Neural cell (in vitro differentiated cells): ENCODE measurements around the gene GLTP. TPM values are rescaled to one million over a fixed set of nuclear protein-coding genes. Genes with fewer than 3 reads are reported as not detected.

Source experiments
- H2AFZ ChIP-seq: fragments of 200-600, 300-800 bp; sonication (generic), shearing (Covaris generic); 2 replicates; pipeline ENCODE4 v1.6.0; 2014; ENCODE audit warnings: low read depth, mild to moderate bottlenecking, antibody characterized with exemption, low read length, moderate library complexity
- H3F3A ChIP-seq: fragments of 200-600 bp; shearing (Covaris generic); 2 replicates; pipeline ENCODE4 v1.6.1; 2016; ENCODE audit warnings: mild to moderate bottlenecking, moderate library complexity, mixed read lengths, antibody characterized with exemption, low read length; ENCODE audit not compliant: insufficient read depth, poor library complexity, severe bottlenecking
- H3K27ac ChIP-seq: fragments of 200-600, 300-800 bp; sonication (generic), shearing (Covaris generic); 2 replicates; pipeline ENCODE4 v1.5.1; 2014; ENCODE audit warnings: mild to moderate bottlenecking, low read length, moderate library complexity
- H3K27me3 ChIP-seq: fragments of 300-800, 200-600 bp; sonication (generic), shearing (Covaris generic); 2 replicates; pipeline ENCODE4 v1.6.0; 2014; ENCODE audit warnings: mild to moderate bottlenecking, low read depth, low read length, moderate library complexity; ENCODE audit not compliant: insufficient read depth
- H3K36me3 ChIP-seq: fragments of 300-800, 200-600 bp; sonication (generic), shearing (Covaris generic); 2 replicates; pipeline ENCODE4 v1.5.1; 2014; ENCODE audit warnings: mild to moderate bottlenecking, antibody characterized with exemption, low read length, moderate library complexity; ENCODE audit not compliant: insufficient read depth
- H3K4me2 ChIP-seq: fragments of 300-800, 200-600 bp; sonication (generic), shearing (Covaris generic); 2 replicates; pipeline ENCODE4 v1.6.0; 2014; ENCODE audit warnings: mild to moderate bottlenecking, low read length
- H3K4me3 ChIP-seq: fragments of 300-800, 200-600 bp; sonication (generic), shearing (Covaris generic); 2 replicates; pipeline ENCODE4 v1.5.1; 2014; ENCODE audit warnings: mild to moderate bottlenecking, low read length, moderate library complexity
- H3K79me2 ChIP-seq: fragments of 200-600 bp; shearing (Covaris generic); replicated peaks from 2 replicates; pipeline ENCODE4 v1.6.0; 2014; ENCODE audit warnings: mild to moderate bottlenecking, low read length, moderate library complexity; ENCODE audit not compliant: insufficient read depth
- H3K9ac ChIP-seq: fragments of 300-800, 200-600 bp; sonication (generic), shearing (Covaris generic); 2 replicates; pipeline ENCODE4 v1.6.1; 2016; ENCODE audit warnings: mild to moderate bottlenecking, low read length, mixed read lengths
- H3K9me2 ChIP-seq: fragments of 200-600 bp; shearing (Covaris generic); 2 replicates; pipeline ENCODE4 v1.6.1; 2016; ENCODE audit warnings: mild to moderate bottlenecking, low read length, mixed read lengths; ENCODE audit not compliant: insufficient read depth
- H3K9me3 ChIP-seq: fragments of 200-600, 300-800 bp; sonication (generic), shearing (Covaris generic); 2 replicates; pipeline ENCODE4 v1.6.1; 2016; ENCODE audit warnings: mild to moderate bottlenecking, mixed run types, low read length, moderate library complexity, mixed read lengths
- H4K20me1 ChIP-seq: fragments of 200-600 bp; shearing (Covaris generic); 2 replicates; pipeline ENCODE4 v1.6.1; 2016; ENCODE audit warnings: mild to moderate bottlenecking, mixed run types; ENCODE audit not compliant: insufficient read depth
- CTCF ChIP-seq: fragments of 450-650 bp; IDR thresholded peaks from 2 replicates; pipeline ENCODE4 v1.5.1; 2014; ENCODE audit warnings: antibody characterized with exemption, mild to moderate bottlenecking, moderate library complexity; ENCODE audit not compliant: poor library complexity, severe bottlenecking
- EP300 ChIP-seq: fragments of 450-650 bp; conservative IDR thresholded peaks from 2 replicates; pipeline ENCODE4 v1.6.1; 2014; ENCODE audit warnings: antibody characterized with exemption, mild to moderate bottlenecking, moderate library complexity; ENCODE audit not compliant: poor library complexity, severe bottlenecking
- EZH2 ChIP-seq: fragments of 200-600, 300-800 bp; shearing (Covaris generic), sonication (generic); IDR thresholded peaks from 2 replicates; pipeline ENCODE4 v1.6.1; 2014; ENCODE audit warnings: antibody characterized with exemption, low read length, borderline replicate concordance, mild to moderate bottlenecking; ENCODE audit not compliant: insufficient read depth, poor library complexity, severe bottlenecking
- MXI1 ChIP-seq: fragments of 450-650 bp; conservative IDR thresholded peaks from 2 replicates; pipeline ENCODE4 v1.6.1; 2014; ENCODE audit warnings: antibody characterized with exemption, mild to moderate bottlenecking; ENCODE audit not compliant: poor library complexity, severe bottlenecking
- POLR2AphosphoS5 ChIP-seq: IDR thresholded peaks from 2 replicates; pipeline ENCODE4 v1.6.1; 2012
- RAD21 ChIP-seq: fragments of 450-650 bp; conservative IDR thresholded peaks from 2 replicates; pipeline ENCODE4 v1.6.1; 2014; ENCODE audit warnings: antibody characterized with exemption, mild to moderate bottlenecking, moderate library complexity
- REST ChIP-seq: IDR thresholded peaks from 2 replicates; pipeline ENCODE4 v1.6.1; 2012; ENCODE audit warnings: borderline replicate concordance
- SMC3 ChIP-seq: fragments of 450-650 bp; conservative IDR thresholded peaks from 2 replicates; pipeline ENCODE4 v1.6.1; 2014; ENCODE audit warnings: antibody characterized with exemption, mild to moderate bottlenecking, moderate library complexity; ENCODE audit not compliant: poor library complexity
- TAF1 ChIP-seq: IDR thresholded peaks from 2 replicates; pipeline ENCODE4 v1.6.1; 2012; ENCODE audit warnings: low read depth
- polyA plus RNA-seq: library from polyadenylated mRNA; depleted of rRNA; stranded (reverse); fragments of >200 nt; gene quantifications from 2 replicates; pipeline ENCODE4 v1.2.3, GENCODE V29; 2014

The GLTP gene
- polyA plus RNA-seq, 1 donor from 2014 or later, result 25.0 TPM

GRCh38 chr12:109894939-109895338 lies 14.6 kb upstream of the GLTP start:
- Histone ChIP-seq H3K9me3 (no peaks in the 10 kb centered on the region), H3K79me2 (no peaks in the 10 kb centered on the region), H3K36me3 (no peaks in the 10 kb centered on the region), H3K9ac (no peak overlapping the region), H3K4me2 (no peak overlapping the region), H3K27ac (no peak overlapping the region), H2AFZ (no peak overlapping the region), H4K20me1 (no peaks in the 10 kb centered on the region), H3K27me3 (no peaks in the 10 kb centered on the region), H3F3A (no peaks in the 10 kb centered on the region), H3K9me2 (no peaks in the 10 kb centered on the region), H3K4me3 (no peak overlapping the region)
- no peak for TF ChIP-seq SMC3
- TF ChIP-seq TAF1, result no peak
- TF ChIP-seq CTCF, result no peak
- TF ChIP-seq POLR2AphosphoS5, result no peak
- TF ChIP-seq RAD21, result no peak
- TF ChIP-seq EZH2, result no peak
- TF ChIP-seq MXI1, result no peak
- TF ChIP-seq EP300, result no peak
- TF ChIP-seq REST, result no peak

DNA sequence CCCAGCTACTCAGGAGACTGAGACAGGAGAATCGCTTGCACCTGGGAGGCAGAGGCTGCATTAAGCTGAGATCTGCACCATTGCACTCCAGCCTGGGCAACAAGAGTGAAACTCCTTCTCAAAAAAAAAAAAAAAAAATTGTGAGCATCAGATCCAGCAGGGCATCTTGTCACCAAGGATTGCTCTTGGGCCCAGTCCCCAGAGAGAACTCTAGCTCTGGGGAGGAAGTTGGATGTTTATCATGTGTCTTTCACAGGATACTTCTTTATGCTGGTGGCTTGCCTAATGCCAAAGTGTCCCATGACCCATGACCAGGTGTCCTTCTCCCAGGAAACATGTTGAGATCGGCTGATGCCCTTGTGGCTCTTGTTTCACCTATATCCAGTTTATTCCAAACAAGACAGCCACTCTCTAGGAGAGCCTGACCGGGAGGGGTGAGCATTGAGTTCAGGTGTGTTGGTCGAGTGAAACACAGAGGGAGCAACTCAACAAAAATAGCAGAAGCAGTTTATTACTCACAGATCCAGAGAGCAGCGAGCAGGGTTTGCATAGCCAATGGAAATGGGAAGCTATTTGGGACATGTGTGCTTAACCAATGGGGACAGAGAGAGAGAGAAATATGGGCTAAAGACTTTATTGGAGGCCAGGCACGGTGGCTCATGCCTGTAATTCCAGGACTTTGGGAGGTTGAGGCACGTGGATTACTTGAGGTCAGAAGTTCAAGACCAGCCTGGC lies 13.1 kb upstream of the GLTP start:
- no peaks in the 10 kb centered on the region for H3K9me3 ChIP-seq
- H3F3A ChIP-seq, result no peaks in the 10 kb centered on the region
- no peak overlapping the region for H3K4me3 ChIP-seq
- H3K9ac ChIP-seq, result no peak overlapping the region
- H3K4me2 ChIP-seq, result no peak overlapping the region
- no peaks in the 10 kb centered on the region for H3K79me2 ChIP-seq
- no peak overlapping the region for H2AFZ ChIP-seq
- no peaks in the 10 kb centered on the region for H4K20me1 ChIP-seq
- no peak for TF ChIP-seq POLR2AphosphoS5
- TF ChIP-seq RAD21, result no peak
- TF ChIP-seq TAF1, result no peak
- TF ChIP-seq EZH2, result no peak
- no peak for TF ChIP-seq CTCF
- TF ChIP-seq REST, result no peak
- no peak for TF ChIP-seq MXI1
- TF ChIP-seq EP300, result no peak
- TF ChIP-seq SMC3, result no peak
- H3K9me2 ChIP-seq, result no peaks in the 10 kb centered on the region
- no peaks in the 10 kb centered on the region for H3K36me3 ChIP-seq
- H3K27ac ChIP-seq, result no peak overlapping the region
- no peaks in the 10 kb centered on the region for H3K27me3 ChIP-seq
